PC-3 (cell line): Measurements from ENCODE around the gene MANSC4. TPM values are rescaled to one million over a fixed set of nuclear protein-coding genes. Genes with fewer than 3 reads are reported as not detected.

Source experiments
- ATAC-seq: fragments of 200-7000 bp; cut with Tn5 transposase; 2 replicates; pipeline ENCODE4 v1.9.1; 2020; ENCODE audit warnings: mild to moderate bottlenecking, moderate library complexity
- BruUV-seq: library from RNA; stranded (reverse); fragments of 400-500 nt; replicated peaks from 2 replicates; lab custom pipeline; 2021; lab: Mats Ljungman, UMichigan
- CTCF ChIA-PET: fragments of 300-600 bp; sonication (Branson Sonifier 250); formaldehyde crosslinking; loops from one replicate; lab custom pipeline; 2022; ENCODE audit warnings: antibody characterized with exemption; lab: Charles Lee
- POLR2A ChIA-PET: fragments of 300-600 bp; sonication (Branson Sonifier 250); formaldehyde crosslinking; loops from one replicate; lab custom pipeline; 2022; ENCODE audit warnings: antibody characterized with exemption; ENCODE audit not compliant: unreplicated experiment; lab: Charles Lee
- DNase-seq: peaks from one replicate; pipeline ENCODE4 v3.0.0-alpha.2; 2015
- H2AFZ ChIP-seq: fragments of 300-600 bp; sonication (generic); 2 replicates; pipeline ENCODE4 v1.6.0; 2016; ENCODE audit warnings: antibody characterized with exemption, low read length
- H3F3A ChIP-seq: fragments of 300-600 bp; sonication (generic); one replicate; pipeline ENCODE4 v1.6.0; 2017; ENCODE audit warnings: antibody characterized with exemption, low read length, control low read depth, mild to moderate bottlenecking; ENCODE audit not compliant: unreplicated experiment
- H3K27ac ChIP-seq: fragments of 300-600 bp; sonication (generic); 2 replicates; pipeline ENCODE4 v1.5.1; 2016; ENCODE audit warnings: mild to moderate bottlenecking, low read length
- H3K27me3 ChIP-seq: fragments of 300-600 bp; sonication (generic); 2 replicates; pipeline ENCODE4 v1.6.1; 2016; ENCODE audit warnings: low read length, mixed read lengths
- H3K36me3 ChIP-seq: fragments of 300-600 bp; sonication (generic); 2 replicates; pipeline ENCODE4 v1.6.1; 2016; ENCODE audit warnings: low read depth, mixed run types, low read length, mixed read lengths
- H3K4me1 ChIP-seq: fragments of 300-600 bp; sonication (generic); 2 replicates; pipeline ENCODE4 v1.5.1; 2016; ENCODE audit warnings: low read length; ENCODE audit not compliant: insufficient read depth
- H3K4me2 ChIP-seq: fragments of 300-600 bp; sonication (generic); 2 replicates; pipeline ENCODE4 v1.6.0; 2016; ENCODE audit warnings: low read length
- H3K4me3 ChIP-seq: fragments of 300-600 bp; sonication (generic); 2 replicates; pipeline ENCODE4 v1.5.1; 2016; ENCODE audit warnings: mild to moderate bottlenecking, low read length, mixed read lengths
- H3K79me2 ChIP-seq: fragments of 300-600 bp; sonication (generic); 2 replicates; pipeline ENCODE4 v1.6.1; 2017; ENCODE audit warnings: low read length, mixed read lengths
- H3K9ac ChIP-seq: fragments of 300-600 bp; sonication (generic); 2 replicates; pipeline ENCODE4 v1.6.0; 2016; ENCODE audit warnings: mild to moderate bottlenecking, low read length
- H3K9me2 ChIP-seq: fragments of 300-600 bp; sonication (generic); replicated peaks from 2 replicates; pipeline ENCODE4 v1.6.1; 2016; ENCODE audit warnings: mixed run types, low read length, mixed read lengths
- H3K9me3 ChIP-seq: fragments of 300-600 bp; sonication (generic); 2 replicates; pipeline ENCODE4 v1.6.1; 2016; ENCODE audit warnings: low read length, mixed read lengths
- H4K20me1 ChIP-seq: fragments of 300-600 bp; sonication (generic); 2 replicates; pipeline ENCODE4 v1.6.1; 2016; ENCODE audit warnings: low read length, mixed read lengths
- EZH2 ChIP-seq: fragments of 300-600 bp; sonication (generic); IDR thresholded peaks from one replicate; pipeline ENCODE4 v1.6.1; 2017; ENCODE audit warnings: antibody characterized with exemption, mild to moderate bottlenecking, low read length; ENCODE audit not compliant: unreplicated experiment
- EZH2phosphoT487 ChIP-seq: fragments of 300-600 bp; sonication (generic); IDR thresholded peaks from 2 replicates; pipeline ENCODE4 v1.6.1; 2018; ENCODE audit warnings: mild to moderate bottlenecking, antibody characterized with exemption, low read length, borderline replicate concordance
- intact Hi-C: fragments of 100-400 bp; cut with micrococcal nuclease; formaldehyde crosslinking; loops from 2 replicates; pipeline ENCODE4 v1.9.0; 2023
- total RNA-seq: library from RNA; depleted of rRNA; stranded (reverse); fragments of >200 nt; gene quantifications from 2 replicates; pipeline ENCODE4 v1.2.3, GENCODE V29; 2014
- TF ChIP-seq, protein P1 (sequence below): fragments of 300-600 bp; sonication (generic); conservative IDR thresholded peaks from 2 replicates; pipeline ENCODE4 v1.5.1; 2017; ENCODE audit warnings: antibody characterized with exemption, low read depth, mild to moderate bottlenecking, low read length

MANSC4 gene
- total RNA-seq, 1 experiment from 2014 or later = 1.9 TPM

DNA sequence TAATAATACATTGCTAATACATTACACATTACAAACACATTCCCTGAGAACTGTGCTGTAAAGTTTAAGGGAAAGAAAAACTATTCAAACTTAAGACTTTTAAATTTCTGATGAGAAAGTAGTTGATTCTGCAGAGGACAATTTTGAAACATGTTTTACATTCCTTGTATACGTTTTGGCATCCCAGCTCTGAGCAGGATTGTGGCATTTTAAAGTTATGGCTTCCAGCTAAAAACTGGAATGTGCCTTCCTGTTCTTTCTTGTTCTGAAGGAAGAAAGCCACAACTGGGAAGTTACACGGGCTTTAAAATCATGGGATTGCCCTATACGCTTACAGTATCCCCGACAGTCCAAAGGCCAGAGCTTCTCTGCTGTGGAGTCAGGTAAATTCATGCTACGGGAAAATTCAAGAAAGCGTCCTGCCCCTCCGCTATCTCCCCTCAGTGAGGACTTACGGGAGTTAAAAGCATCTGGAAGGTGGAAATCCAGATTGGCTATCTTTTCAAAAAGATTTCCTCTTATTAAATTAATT lies 10.8 kb downstream of the MANSC4 start:
- BruUV-seq = no TSS peak
- CTCF ChIA-PET = no interaction called here
- Histone ChIP-seq H3K4me2 (no peak overlapping the region), H4K20me1 (no peaks in the 10 kb centered on the region), H3K4me1 (peaks cover 32% of the 10 kb centered on the region), H3K9me3 (no peaks in the 10 kb centered on the region), H3K27me3 (no peaks in the 10 kb centered on the region), H3K79me2 (no peaks in the 10 kb centered on the region), H3F3A (peaks cover 15% of the 10 kb centered on the region), H3K4me3 (no peak overlapping the region), H2AFZ (no peak overlapping the region), H3K9ac (no peak overlapping the region), H3K36me3 (no peaks in the 10 kb centered on the region), H3K9me2 (no peaks in the 10 kb centered on the region), H3K27ac (no peak overlapping the region)
- TF ChIP-seq, protein P1, sequence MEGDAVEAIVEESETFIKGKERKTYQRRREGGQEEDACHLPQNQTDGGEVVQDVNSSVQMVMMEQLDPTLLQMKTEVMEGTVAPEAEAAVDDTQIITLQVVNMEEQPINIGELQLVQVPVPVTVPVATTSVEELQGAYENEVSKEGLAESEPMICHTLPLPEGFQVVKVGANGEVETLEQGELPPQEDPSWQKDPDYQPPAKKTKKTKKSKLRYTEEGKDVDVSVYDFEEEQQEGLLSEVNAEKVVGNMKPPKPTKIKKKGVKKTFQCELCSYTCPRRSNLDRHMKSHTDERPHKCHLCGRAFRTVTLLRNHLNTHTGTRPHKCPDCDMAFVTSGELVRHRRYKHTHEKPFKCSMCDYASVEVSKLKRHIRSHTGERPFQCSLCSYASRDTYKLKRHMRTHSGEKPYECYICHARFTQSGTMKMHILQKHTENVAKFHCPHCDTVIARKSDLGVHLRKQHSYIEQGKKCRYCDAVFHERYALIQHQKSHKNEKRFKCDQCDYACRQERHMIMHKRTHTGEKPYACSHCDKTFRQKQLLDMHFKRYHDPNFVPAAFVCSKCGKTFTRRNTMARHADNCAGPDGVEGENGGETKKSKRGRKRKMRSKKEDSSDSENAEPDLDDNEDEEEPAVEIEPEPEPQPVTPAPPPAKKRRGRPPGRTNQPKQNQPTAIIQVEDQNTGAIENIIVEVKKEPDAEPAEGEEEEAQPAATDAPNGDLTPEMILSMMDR = no peak
- TF ChIP-seq EZH2phosphoT487 = no peak
- TF ChIP-seq EZH2 = no peak
- ATAC-seq (no peak), DNase-seq (no peak)
- POLR2A ChIA-PET = no interaction called here
- intact Hi-C loops = no loop called here

DNA sequence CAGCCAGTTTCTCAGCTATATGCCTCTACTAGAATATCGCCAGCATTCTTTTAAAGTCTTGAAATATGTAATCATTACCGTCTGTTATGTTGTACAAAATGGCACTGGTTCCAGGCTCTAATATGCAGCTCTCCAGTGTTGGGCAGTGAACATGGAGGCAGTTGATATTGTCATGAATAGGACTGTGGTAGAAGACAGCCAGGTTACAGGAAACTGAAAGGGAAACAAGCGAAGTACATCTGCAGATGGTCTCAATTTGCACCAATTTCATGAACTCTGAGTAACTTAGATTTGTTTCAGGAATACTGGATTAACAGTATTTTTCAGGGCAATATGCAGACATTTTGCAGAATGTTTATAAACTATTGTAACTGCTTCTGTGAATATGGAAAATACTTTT lies 13.4 kb downstream of the MANSC4 start:
- intact Hi-C loops = no loop called here
- Histone ChIP-seq H3K36me3 (no peaks in the 10 kb centered on the region), H3K9me3 (no peaks in the 10 kb centered on the region), H3K4me3 (no peak overlapping the region), H4K20me1 (no peaks in the 10 kb centered on the region), H3K27me3 (no peaks in the 10 kb centered on the region), H2AFZ (no peak overlapping the region), H3F3A (peaks cover under 1% of the 10 kb centered on the region), H3K9me2 (no peaks in the 10 kb centered on the region), H3K79me2 (no peaks in the 10 kb centered on the region), H3K9ac (no peak overlapping the region), H3K27ac (no peak overlapping the region), H3K4me1 (peaks cover 10% of the 10 kb centered on the region), H3K4me2 (no peak overlapping the region)
- CTCF ChIA-PET = no interaction called here
- no TSS peak for BruUV-seq
- TF ChIP-seq EZH2phosphoT487 (no peak), EZH2 (no peak)
- TF ChIP-seq, protein P1 = no peak
- DNase-seq = no peak
- POLR2A ChIA-PET = no interaction called here
- ATAC-seq = no peak

DNA sequence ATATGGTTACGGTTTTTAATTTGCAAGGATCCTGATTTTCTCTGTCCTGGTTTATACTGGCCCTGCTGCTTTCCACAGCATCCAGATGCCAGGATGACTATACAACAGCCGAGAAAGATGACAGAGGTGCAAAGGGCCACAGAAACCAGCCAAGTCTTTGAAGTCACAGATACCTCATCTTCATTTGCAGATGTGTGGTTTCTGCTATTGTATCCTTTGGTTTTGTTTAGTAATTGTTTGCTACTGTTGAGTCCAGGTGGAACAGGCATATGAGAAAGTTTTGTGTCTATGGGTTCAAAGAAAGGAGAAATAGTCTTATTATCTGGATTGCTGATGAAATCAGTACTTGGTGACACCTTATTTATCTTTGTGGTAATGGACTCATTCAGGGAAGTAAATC lies 17.3 kb downstream of the MANSC4 start:
- intact Hi-C loops = no loop called here
- BruUV-seq = no TSS peak
- POLR2A ChIA-PET = no interaction called here
- H3K36me3 ChIP-seq = no peaks in the 10 kb centered on the region
- H3K4me3 ChIP-seq = no peak overlapping the region
- no peak overlapping the region for H3K27ac ChIP-seq
- TF ChIP-seq, protein P1 = no peak
- TF ChIP-seq EZH2 (no peak), EZH2phosphoT487 (no peak)
- H3K9ac ChIP-seq = no peak overlapping the region
- H3K9me3 ChIP-seq = no peaks in the 10 kb centered on the region
- H3K9me2 ChIP-seq = no peaks in the 10 kb centered on the region
- no peak overlapping the region for H3K4me2 ChIP-seq
- DNase-seq (no peak), ATAC-seq (no peak)
- no peak overlapping the region for H2AFZ ChIP-seq
- no peaks in the 10 kb centered on the region for H3K79me2 ChIP-seq
- H4K20me1 ChIP-seq = no peaks in the 10 kb centered on the region
- no peaks in the 10 kb centered on the region for H3K27me3 ChIP-seq
- H3K4me1 ChIP-seq = no peaks in the 10 kb centered on the region
- CTCF ChIA-PET = no interaction called here
- H3F3A ChIP-seq = no peaks in the 10 kb centered on the region
